Natural killer cell treated with Interleukin-12 subunit alpha and Interleukin-12 subunit beta and Interleukin-15 and Interleukin-18, amount 100 ng/mL, for 72 hours (primary cell): ENCODE data around the gene FBXO36. TPM values are rescaled to one million over a fixed set of nuclear protein-coding genes. Genes with fewer than 3 reads are reported as not detected.
A peak's percentile ranks its signal among the peaks of the same experiment; 100 is the strongest.

Experiments used
- ATAC-seq, 2 donors: fragments of 150-1000 bp; cut with Tn5 transposase in 1 of 2; sonication (Bioruptor Pico), chemical (Tn5 transposase) in 1 of 2; 2 replicates each; pipeline ENCODE4 v1.10.0; 2021
- DNase-seq: peaks from one replicate; pipeline ENCODE4 v3.0.0; 2022; ENCODE audit warnings: low spot score
- H3K27ac Mint-ChIP-seq, 2 donors: 1 replicate in 1 of 2; 2 replicates in 1 of 2; pipeline ENCODE4 v1.8.0; 2022; ENCODE audit warnings: mixed read lengths in 2 of 2, mild to moderate bottlenecking in 1 of 2, moderate library complexity in 1 of 2
- H3K27me3 Mint-ChIP-seq, 2 donors: 1 replicate in 1 of 2; 2 replicates in 1 of 2; pipeline ENCODE4 v1.8.0; 2022; ENCODE audit warnings: mixed read lengths in 2 of 2
- H3K36me3 Mint-ChIP-seq: one replicate; pipeline ENCODE4 v1.8.0; 2022; ENCODE audit warnings: mixed read lengths
- H3K4me1 Mint-ChIP-seq, 2 donors: 1 replicate in 1 of 2; 2 replicates in 1 of 2; pipeline ENCODE4 v1.8.0; 2022; ENCODE audit warnings: low read depth in 2 of 2, mixed read lengths in 2 of 2, mild to moderate bottlenecking in 1 of 2
- H3K4me3 Mint-ChIP-seq: one replicate; pipeline ENCODE4 v1.8.0; 2022; ENCODE audit warnings: mixed read lengths
- H3K9me3 Mint-ChIP-seq: 2 replicates; pipeline ENCODE4 v1.8.0; 2022; ENCODE audit warnings: mixed read lengths
- total RNA-seq, 2 donors: library from RNA; stranded (reverse); gene quantifications; one replicate each; pipeline ENCODE4 v1.2.3, GENCODE V29; 2022

Gene FBXO36, protein sequence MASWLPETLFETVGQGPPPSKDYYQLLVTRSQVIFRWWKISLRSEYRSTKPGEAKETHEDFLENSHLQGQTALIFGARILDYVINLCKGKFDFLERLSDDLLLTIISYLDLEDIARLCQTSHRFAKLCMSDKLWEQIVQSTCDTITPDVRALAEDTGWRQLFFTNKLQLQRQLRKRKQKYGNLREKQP
- total RNA-seq: under 1 TPM; 0.36 to 0.67 TPM

DNA sequence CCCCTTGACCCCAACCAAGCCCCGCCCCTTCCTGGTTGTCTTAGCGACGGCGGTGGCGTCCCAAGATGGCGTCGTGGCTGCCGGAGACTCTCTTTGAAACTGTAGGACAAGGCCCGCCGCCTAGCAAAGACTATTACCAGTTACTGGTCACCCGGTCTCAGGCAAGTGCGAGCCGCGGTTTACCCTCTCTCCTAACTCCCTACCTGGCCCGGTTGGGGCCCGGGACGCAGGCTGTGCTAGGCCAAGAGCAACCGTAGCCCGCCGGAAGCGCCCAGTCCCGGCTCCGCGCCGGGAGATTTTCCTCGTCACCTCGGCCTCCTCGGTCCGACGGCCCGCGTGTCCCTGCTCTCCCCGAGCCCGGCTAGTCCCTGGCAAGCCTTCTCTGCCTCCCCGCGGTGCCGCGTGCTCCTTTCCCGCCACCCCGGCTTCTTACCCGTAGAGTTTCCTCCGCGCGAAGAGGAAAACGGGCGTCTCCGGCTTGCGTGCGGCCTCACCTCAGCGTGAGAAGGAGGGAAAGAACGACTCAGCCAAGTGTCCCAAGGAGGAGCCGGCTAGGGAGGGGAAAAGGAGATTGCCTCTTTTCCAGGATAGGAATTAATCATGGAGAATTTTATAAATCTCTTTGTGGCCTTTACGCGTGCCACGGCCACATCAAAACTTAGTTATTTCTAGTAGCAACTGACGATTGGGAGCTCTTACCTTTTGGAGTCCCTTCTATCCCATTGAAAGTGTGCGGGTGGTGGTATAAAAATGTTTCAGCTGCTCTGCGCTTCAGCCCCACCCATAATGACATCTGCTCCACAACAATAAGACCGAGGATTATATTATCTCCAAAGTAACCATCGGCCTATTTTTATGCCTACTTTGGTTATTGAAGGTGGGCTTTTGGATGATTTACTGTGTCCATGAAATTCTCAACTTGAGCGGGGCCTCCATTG, at the start of gene FBXO36:
TSS of gene FBXO36 (plus strand) at position 55 of the 938 bp plus-strand sequence. CDS start at position 66, 11 bp downstream.
- no peaks in the 10 kb centered on the region for H3K27me3 Mint-ChIP-seq
- no peaks in the 10 kb centered on the region for H3K9me3 Mint-ChIP-seq
- peak within 1 kb of the TSS; percentile 83 to 100 for H3K27ac Mint-ChIP-seq
- H3K4me1 Mint-ChIP-seq: peaks cover 22 to 40% of the 10 kb centered on the region in 2 donors
- peaks cover 4% of the 10 kb centered on the region for H3K36me3 Mint-ChIP-seq
- DNase-seq (peak; percentile 88), ATAC-seq (peak; percentile 77 to 85)
- H3K4me3 Mint-ChIP-seq: peak within 1 kb of the TSS; percentile 96

DNA sequence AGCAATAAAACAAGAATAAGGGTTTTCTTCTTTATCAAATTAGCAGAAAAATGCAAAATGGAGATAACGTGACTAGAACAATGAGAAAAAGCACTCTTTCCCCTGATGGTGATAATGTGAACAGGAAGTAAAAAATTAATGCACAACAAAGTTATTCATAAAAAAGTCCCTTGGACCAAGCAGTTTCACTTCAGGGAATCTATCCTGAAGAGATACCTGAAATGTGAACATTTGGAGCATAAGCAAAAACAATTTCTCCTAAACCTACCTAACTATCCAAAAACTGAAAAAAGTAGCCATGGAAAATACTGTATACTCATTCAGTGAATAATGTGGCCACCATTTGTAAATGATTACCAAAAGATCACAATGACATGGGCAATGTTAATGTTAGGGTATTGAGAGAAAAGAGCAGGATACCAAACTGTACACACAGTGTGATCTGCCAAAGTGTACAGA, 49.2 kb upstream of the FBXO36 start:
- ATAC-seq: no peak
- DNase-seq: no peak
- peaks cover 40 to 45% of the 10 kb centered on the region in 2 donors for H3K4me1 Mint-ChIP-seq
- H3K36me3 Mint-ChIP-seq: peaks cover 9% of the 10 kb centered on the region
- H3K9me3 Mint-ChIP-seq: no peaks in the 10 kb centered on the region
- H3K27ac Mint-ChIP-seq: peak overlapping the region; percentile 69 to 86
- H3K4me3 Mint-ChIP-seq: no peak overlapping the region
- H3K27me3 Mint-ChIP-seq: no peaks in the 10 kb centered on the region

DNA sequence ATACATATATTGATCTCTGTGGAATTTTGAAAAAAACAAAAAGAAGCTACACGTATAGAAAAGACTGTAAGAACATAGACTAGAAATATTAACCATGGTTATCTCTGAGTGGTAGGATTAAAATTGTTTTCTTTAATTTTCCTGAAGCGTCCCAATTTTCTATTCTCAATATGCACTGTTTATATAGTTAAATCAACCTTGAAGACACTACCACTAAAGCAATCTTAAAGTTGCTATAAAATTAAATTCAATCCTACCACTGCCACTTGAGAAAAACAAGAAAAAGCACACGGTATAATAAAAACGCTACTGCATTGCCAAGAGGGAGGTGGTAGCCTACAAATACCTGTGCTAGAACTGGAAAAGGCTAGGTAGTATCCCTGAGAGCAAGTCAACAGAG, 47.7 kb upstream of the FBXO36 start:
- Mint-ChIP-seq H3K27me3 (no peaks in the 10 kb centered on the region), H3K4me3 (no peak overlapping the region), H3K27ac (no peak overlapping the region), H3K4me1 (peaks cover 28 to 38% of the 10 kb centered on the region in 2 donors), H3K9me3 (no peaks in the 10 kb centered on the region), H3K36me3 (peaks cover 16% of the 10 kb centered on the region)
- DNase-seq: no peak
- no peak for ATAC-seq

DNA sequence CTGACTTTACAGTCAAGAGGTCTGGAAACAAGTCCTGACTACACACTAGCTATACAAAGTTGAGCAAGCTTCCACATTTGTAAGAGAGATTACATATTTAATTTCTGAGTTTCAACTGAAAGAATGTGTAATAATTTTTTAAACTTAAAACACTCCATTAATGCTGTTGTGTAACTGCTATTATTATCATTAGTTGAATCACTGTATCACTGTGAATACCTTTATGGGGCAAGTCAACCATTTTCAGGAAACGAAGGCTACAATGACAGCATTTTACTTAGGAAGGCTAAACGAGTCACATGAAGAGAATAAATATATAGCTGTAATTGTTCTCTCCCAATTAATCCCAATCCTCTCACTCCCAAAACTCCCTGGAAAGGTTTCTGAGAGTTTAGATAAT, 46.8 kb upstream of the FBXO36 start:
- Mint-ChIP-seq H3K4me3 (no peak overlapping the region), H3K4me1 (peaks cover 20 to 30% of the 10 kb centered on the region in 2 donors), H3K27ac (no peak overlapping the region), H3K27me3 (no peaks in the 10 kb centered on the region), H3K36me3 (peaks cover 7% of the 10 kb centered on the region), H3K9me3 (no peaks in the 10 kb centered on the region)
- no peak for ATAC-seq
- no peak for DNase-seq

DNA sequence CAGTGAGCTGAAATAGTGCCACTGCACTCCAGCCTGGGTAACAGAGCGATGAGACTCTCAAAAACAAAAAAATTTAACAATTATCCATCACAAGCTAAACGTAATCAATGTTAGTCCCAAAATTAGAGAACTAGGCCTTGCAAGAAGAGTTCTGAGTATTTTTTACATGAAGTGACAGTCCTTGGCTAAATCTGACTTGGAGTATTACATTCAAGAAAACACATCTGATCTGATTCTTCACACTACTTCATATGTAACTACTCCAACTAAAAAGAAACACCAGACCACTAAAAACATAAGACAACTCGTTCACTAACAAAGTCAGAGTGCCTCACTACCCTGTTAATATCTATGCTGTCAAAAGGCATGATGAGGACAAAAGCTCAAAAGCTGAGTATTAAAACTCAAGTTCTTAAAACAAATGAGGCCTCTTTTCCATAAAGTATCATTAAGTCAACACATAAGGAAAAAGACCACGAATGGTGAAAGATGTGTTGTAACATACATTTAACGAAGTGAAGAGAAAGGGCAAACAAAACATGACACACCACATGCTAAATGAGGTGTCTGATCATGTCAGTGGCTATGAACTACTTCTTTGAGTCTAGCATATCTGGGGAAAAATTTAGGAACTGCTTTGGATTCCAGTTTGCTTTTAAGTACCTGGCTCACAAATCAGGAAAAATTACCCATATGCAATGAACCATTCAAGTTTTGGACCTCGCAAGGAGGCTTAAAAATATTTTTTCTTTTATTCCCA, 42.9 kb upstream of the FBXO36 start:
- Mint-ChIP-seq H3K4me3 (no peak overlapping the region), H3K4me1 (peaks cover 22 to 27% of the 10 kb centered on the region in 2 donors), H3K27ac (no peak overlapping the region), H3K9me3 (no peaks in the 10 kb centered on the region), H3K36me3 (peaks cover 7% of the 10 kb centered on the region), H3K27me3 (no peaks in the 10 kb centered on the region)
- DNase-seq: no peak
- no peak for ATAC-seq

DNA sequence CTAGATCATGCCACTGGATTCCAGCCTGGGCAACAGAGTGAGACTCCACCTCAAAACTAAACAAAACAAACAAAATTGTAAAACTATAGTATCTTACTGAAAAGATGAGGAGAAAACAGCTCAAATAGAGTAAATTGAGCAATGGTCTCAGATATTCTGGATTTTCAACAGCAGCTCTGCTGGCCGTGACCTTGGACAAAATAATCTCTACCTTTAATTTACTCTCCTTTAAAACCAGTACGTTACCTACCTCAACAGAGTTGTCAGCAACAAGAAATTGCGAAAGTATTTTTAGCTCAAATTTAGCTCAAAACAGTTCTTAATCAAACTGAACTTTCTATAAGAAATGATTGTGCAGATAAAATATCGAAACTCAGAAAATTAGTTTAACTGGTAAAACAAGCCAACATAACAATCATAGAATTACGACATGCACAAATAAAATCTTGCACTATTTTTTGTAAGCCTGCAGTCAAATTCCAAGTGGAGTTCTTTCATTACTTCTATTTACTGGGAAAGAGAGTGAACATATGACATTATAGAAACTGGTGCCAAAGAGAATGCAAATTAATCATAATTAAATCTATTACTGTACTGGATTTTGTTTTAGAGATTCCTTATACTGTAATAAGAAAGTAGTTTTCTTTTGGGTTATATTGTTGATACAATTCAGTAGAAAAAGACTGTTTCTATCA, 41.3 kb upstream of the FBXO36 start:
- DNase-seq: no peak
- H3K27me3 Mint-ChIP-seq: no peaks in the 10 kb centered on the region
- H3K4me1 Mint-ChIP-seq: peaks cover 26 to 31% of the 10 kb centered on the region in 2 donors
- H3K27ac Mint-ChIP-seq: no peak overlapping the region
- ATAC-seq: no peak
- no peak overlapping the region for H3K4me3 Mint-ChIP-seq
- H3K9me3 Mint-ChIP-seq: no peaks in the 10 kb centered on the region
- H3K36me3 Mint-ChIP-seq: peaks cover 7% of the 10 kb centered on the region

DNA sequence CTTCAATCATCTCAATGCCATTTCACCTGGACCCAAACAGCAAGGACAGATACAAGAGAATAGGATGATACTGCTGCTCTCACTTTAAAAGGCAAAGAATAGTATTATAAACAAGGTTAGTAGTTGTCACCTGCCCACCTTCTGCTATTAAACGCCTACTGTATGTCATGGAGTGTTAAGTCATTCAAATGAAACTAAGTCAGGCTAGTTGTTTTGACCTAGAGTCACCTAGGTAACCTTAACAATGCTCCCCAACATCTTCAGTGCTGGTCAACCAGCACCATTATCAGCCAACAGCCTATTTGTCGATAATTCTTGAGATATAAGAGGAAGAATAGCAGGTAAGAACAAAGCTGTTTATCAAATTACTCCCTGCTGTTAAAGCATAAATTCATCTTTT, 39.7 kb upstream of the FBXO36 start:
- DNase-seq: no peak
- peaks cover 7% of the 10 kb centered on the region for H3K36me3 Mint-ChIP-seq
- H3K4me1 Mint-ChIP-seq: peaks cover 33 to 41% of the 10 kb centered on the region in 2 donors
- no peak overlapping the region for H3K4me3 Mint-ChIP-seq
- no peaks in the 10 kb centered on the region for H3K27me3 Mint-ChIP-seq
- no peaks in the 10 kb centered on the region for H3K9me3 Mint-ChIP-seq
- no peak overlapping the region for H3K27ac Mint-ChIP-seq
- no peak for ATAC-seq

DNA sequence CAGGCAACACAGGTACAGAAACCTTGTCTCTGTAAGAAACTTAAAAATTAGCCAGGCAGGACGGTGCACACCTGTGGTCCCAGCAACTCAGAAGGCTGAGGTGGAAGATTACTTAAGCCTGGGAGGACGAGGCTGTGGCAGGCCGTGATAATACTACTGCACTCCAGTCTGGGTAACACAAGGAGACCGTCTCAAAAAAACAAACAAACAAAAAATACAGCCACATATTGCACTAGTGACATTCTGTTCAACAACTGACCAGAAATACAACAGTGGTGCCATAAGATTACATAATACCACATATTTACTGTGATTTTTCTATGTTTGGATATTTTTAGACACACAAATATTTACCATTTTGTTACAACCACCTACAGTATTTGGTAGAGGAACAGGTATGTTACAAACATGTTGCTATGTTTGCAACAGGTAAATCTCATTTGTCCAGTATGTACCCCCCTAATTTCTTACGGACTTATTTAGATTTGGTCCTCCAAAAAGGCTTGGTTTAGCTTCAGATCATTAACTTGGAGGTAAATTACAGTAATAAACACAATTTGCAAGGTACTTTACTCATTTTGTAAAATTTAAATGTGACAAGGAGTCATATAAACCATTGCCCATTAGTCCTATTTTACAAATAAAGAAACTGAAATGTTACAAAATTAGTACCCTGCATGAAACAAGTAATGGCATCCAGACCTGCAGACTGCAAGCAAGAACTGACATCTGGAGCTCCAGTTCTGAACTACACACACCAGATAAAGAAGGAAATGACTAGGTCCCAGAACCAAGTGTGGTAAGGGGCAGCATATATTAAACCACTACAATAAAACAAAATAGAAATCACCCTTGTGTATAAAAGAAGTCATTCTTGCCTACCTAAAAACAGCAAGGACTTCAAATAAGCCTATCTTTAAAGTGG, 37.3 kb upstream of the FBXO36 start:
- H3K36me3 Mint-ChIP-seq: no peaks in the 10 kb centered on the region
- H3K27me3 Mint-ChIP-seq: no peaks in the 10 kb centered on the region
- H3K4me1 Mint-ChIP-seq: peaks cover 41 to 51% of the 10 kb centered on the region in 2 donors
- H3K4me3 Mint-ChIP-seq: no peak overlapping the region
- no peaks in the 10 kb centered on the region for H3K9me3 Mint-ChIP-seq
- DNase-seq (no peak), ATAC-seq (peak in 1 of 2 donors; percentile 71)
- H3K27ac Mint-ChIP-seq: peak overlapping the region in 1 of 2 donors; percentile 20

DNA sequence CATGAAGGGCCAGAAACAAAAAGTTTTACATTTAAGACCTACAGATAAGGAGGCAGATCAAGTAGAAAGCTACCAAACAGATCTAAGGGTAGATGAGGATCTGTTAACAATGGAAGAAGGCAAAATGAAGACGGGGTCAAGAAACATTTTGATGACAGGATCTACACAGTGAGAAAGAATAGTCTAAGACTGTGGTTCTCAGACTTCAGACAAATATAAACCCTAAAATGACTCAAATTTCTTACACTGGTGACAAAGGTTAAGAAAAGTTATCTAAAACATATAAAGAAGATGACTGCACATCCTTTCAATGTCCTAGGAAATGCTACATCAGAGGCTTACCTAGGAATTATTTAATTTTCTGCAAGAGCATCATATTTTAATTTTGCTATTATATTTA, 34.9 kb upstream of the FBXO36 start:
- DNase-seq: no peak
- Mint-ChIP-seq H3K27me3 (no peaks in the 10 kb centered on the region), H3K4me1 (peaks cover 40 to 50% of the 10 kb centered on the region in 2 donors), H3K27ac (no peak overlapping the region), H3K36me3 (no peaks in the 10 kb centered on the region), H3K9me3 (no peaks in the 10 kb centered on the region), H3K4me3 (no peak overlapping the region)
- ATAC-seq: no peak

DNA sequence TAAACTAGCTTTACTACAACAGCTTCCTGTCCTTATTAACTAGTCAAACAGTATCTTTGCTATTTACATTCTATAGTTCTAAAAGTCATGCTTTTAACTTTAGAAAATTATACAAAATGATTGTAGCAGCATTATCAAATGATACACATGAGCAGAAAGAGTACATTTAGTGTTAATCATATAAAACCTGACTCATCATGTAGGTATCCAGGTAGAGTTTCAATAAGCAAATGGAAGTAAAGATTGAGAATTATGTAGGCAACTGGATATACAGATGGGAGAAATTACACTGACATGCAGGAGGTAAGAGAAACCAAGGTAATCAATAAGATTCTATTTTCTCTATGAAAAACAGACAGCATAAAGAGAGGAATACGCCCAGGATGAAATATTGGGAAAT, 34.3 kb upstream of the FBXO36 start:
- Mint-ChIP-seq H3K9me3 (no peaks in the 10 kb centered on the region), H3K27me3 (no peaks in the 10 kb centered on the region), H3K4me3 (no peak overlapping the region), H3K27ac (no peak overlapping the region), H3K36me3 (no peaks in the 10 kb centered on the region), H3K4me1 (peaks cover 40 to 51% of the 10 kb centered on the region in 2 donors)
- no peak for DNase-seq
- no peak for ATAC-seq

DNA sequence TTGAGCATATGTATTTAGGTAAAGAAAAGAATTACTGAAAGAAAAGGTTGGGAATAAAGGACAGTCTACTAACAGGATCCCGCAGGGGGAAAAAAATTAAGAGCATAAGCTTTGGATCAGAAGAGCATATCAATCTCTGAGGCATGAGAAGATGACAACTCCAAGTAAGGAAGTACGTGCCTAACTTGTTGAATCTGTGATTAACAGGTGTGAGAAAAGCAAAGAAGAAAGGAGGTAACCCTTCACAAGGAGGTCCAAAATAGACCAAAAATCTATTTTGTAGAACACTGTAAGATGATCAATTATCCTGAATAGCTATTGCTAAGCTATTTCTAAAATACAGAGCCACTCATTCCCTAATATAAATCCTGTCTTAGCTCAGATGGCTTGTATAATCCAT, 33.3 kb upstream of the FBXO36 start:
- DNase-seq (no peak), ATAC-seq (no peak)
- H3K27me3 Mint-ChIP-seq: no peaks in the 10 kb centered on the region
- H3K36me3 Mint-ChIP-seq: no peaks in the 10 kb centered on the region
- H3K9me3 Mint-ChIP-seq: no peaks in the 10 kb centered on the region
- no peak overlapping the region for H3K27ac Mint-ChIP-seq
- H3K4me3 Mint-ChIP-seq: no peak overlapping the region
- peaks cover 43 to 55% of the 10 kb centered on the region in 2 donors for H3K4me1 Mint-ChIP-seq

DNA sequence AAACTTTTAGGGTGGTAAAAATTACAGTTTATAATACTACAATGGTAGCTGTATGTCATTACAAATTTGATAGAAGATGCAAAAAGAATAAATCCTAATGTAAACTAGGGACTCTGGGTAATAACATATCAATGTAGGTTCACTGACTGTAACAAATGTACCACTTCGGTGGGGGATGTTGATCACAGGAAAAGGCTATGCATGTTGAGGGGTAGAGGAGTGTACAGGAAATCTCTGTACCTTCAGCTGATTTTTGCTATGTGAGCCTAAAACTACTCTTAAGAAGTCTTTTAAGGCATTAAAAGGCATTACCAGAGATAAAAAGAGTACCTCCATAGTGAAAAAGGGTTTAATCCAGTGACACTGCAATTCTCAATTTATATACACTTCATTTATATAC, 25.4 kb upstream of the FBXO36 start:
- Mint-ChIP-seq H3K9me3 (no peaks in the 10 kb centered on the region), H3K27ac (no peak overlapping the region), H3K36me3 (no peaks in the 10 kb centered on the region), H3K4me1 (peaks cover 50 to 67% of the 10 kb centered on the region in 2 donors), H3K27me3 (no peaks in the 10 kb centered on the region), H3K4me3 (peak overlapping the region; percentile 29)
- ATAC-seq: no peak
- no peak for DNase-seq
